K562 (cell line): ENCODE data around the gene RASGEF1C. TPM values are rescaled to one million over a fixed set of nuclear protein-coding genes. Genes with fewer than 3 reads are reported as not detected.
A peak's percentile ranks its signal among the peaks of the same experiment; 100 is the strongest.

Experiments used
- EZH2 ChIP-seq: IDR thresholded peaks from 2 replicates; pipeline ENCODE4 v1.6.1; 2012; ENCODE audit warnings: low read depth, mild to moderate bottlenecking, inconsistent platforms, low read length, borderline replicate concordance
- KDM4B ChIP-seq, 2 experiments: fragments of 450-650 bp in 1 of 2; sonication (generic) in 1 of 2; IDR thresholded peaks; 2 replicates each; pipeline ENCODE4 v1.6.1; 2016 to 2017; ENCODE audit warnings: borderline replicate concordance in 2 of 2, antibody characterized with exemption in 1 of 2, low read depth in 1 of 2, mild to moderate bottlenecking in 1 of 2
- KDM5B ChIP-seq: fragments of 200-600 bp; sonication (generic); IDR thresholded peaks from 2 replicates; pipeline ENCODE4 v1.6.1; 2012; ENCODE audit warnings: low read depth, mild to moderate bottlenecking, moderate library complexity, low read length, control low read depth, inconsistent platforms; ENCODE audit not compliant: insufficient replicate concordance
- KLF16 ChIP-seq: IDR thresholded peaks from 2 replicates; pipeline ENCODE4 v1.6.1; 2016; ENCODE audit warnings: antibody characterized with exemption
- KLF6 ChIP-seq: fragments of 250-450 bp; sonication (Bioruptor Pico); IDR thresholded peaks from 2 replicates; pipeline ENCODE4 v1.4.0; 2020; ENCODE audit warnings: mild to moderate bottlenecking, moderate library complexity, borderline replicate concordance
- NFATC3 ChIP-seq: fragments of 450-650 bp; IDR thresholded peaks from 2 replicates; pipeline ENCODE4 v1.6.1; 2017; ENCODE audit warnings: mild to moderate bottlenecking
- NR4A1 ChIP-seq, 2 experiments: fragments of 250-450 bp in 1 of 2; fragments of 450-650 bp in 1 of 2; sonication (Bioruptor Pico) in 1 of 2; IDR thresholded peaks; 2 replicates each; pipeline versions ENCODE4 v1.4.0 to v1.6.1; 2016 to 2020; ENCODE audit warnings: mild to moderate bottlenecking in 2 of 2, missing compliant biosample characterization in 1 of 2, missing genetic modification characterization in 1 of 2, moderate library complexity in 1 of 2
- PHB2 ChIP-seq: fragments of 450-650 bp; IDR thresholded peaks from 2 replicates; pipeline ENCODE4 v1.6.1; 2017; ENCODE audit warnings: low read depth
- POLR2AphosphoS2 ChIP-seq: IDR thresholded peaks from 2 replicates; pipeline ENCODE4 v1.6.1; 2012; ENCODE audit warnings: low read length, improper control_type of control experiment
- RCOR1 ChIP-seq, 2 experiments: IDR thresholded peaks; 2 replicates each; pipeline ENCODE4 v1.6.1; 2012; ENCODE audit warnings: low read depth in 2 of 2, low read length in 2 of 2, borderline replicate concordance in 1 of 2, improper control_type of control experiment in 1 of 2
- SP2 ChIP-seq: IDR thresholded peaks from 2 replicates; pipeline ENCODE4 v1.6.1; 2011; ENCODE audit warnings: mild to moderate bottlenecking, low read depth, low read length, moderate library complexity; ENCODE audit not compliant: poor library complexity, severe bottlenecking; ENCODE audit errors: extremely low read depth
- SREBF1 ChIP-seq: fragments of 150-350 bp; IDR thresholded peaks from 2 replicates; pipeline ENCODE4 v1.6.1; 2014; ENCODE audit warnings: antibody characterized with exemption, low read depth, low read length, borderline replicate concordance
- SRSF3 ChIP-seq: fragments of 200-400 bp; formaldehyde crosslinking; IDR thresholded peaks from 2 replicates; pipeline ENCODE4 v1.6.1; 2016; ENCODE audit warnings: mild to moderate bottlenecking, low read length, moderate library complexity; ENCODE audit not compliant: insufficient read depth
- STAT5B ChIP-seq: fragments of 250-450 bp; sonication (Bioruptor Pico); IDR thresholded peaks from 2 replicates; pipeline ENCODE4 v1.8.0; 2021; ENCODE audit warnings: mild to moderate bottlenecking, inconsistent platforms
- TCF7 ChIP-seq: sonication (generic); IDR thresholded peaks from 2 replicates; pipeline ENCODE4 v1.6.1; 2016; ENCODE audit warnings: antibody characterized with exemption, borderline replicate concordance
- THAP7 ChIP-seq: fragments of 250-450 bp; sonication (Bioruptor Pico); IDR thresholded peaks from 2 replicates; pipeline ENCODE4 v1.5.0; 2021
- ZNF134 ChIP-seq: fragments of 250-450 bp; sonication (Bioruptor Pico); conservative IDR thresholded peaks from 2 replicates; pipeline ENCODE4 v1.4.0; 2020
- polyA plus RNA-seq, 8 experiments: library from polyadenylated mRNA; depleted of rRNA in 4 of 8; stranded (reverse) in 5 of 8; unstranded in 3 of 8; fragments of >200 nt; fragmentation: Nextera tagmentation in 2 of 8; fragmentation: Illumina TruSeq in 1 of 8; extraction: Ambion mirVana in 2 of 8; extraction: Trizol in 1 of 8; gene quantifications; 2 replicates each; pipeline versions ENCODE4 v1.2.1 to v1.2.3, GENCODE V29; 2011 to 2014; ENCODE audit warnings: inconsistent platforms in 1 of 8, missing spikeins in 1 of 8
- total RNA-seq, 7 experiments: library from RNA; depleted of rRNA in 6 of 7; stranded (reverse); fragments of >200 nt in 6 of 7; fragmentation: Illumina TruSeq in 2 of 7; extraction: Trizol in 2 of 7; gene quantifications; 2 replicates each; pipeline versions ENCODE4 v1.2.1 to v1.2.3, GENCODE V29; 2011 to 2021; ENCODE audit warnings: low replicate concordance in 1 of 7
- TF ChIP-seq, protein P1 (sequence below): fragments of 450-650 bp; formaldehyde crosslinking; IDR thresholded peaks from 2 replicates; pipeline ENCODE4 v1.4.0; 2020; ENCODE audit warnings: mild to moderate bottlenecking, moderate library complexity
- TF ChIP-seq, protein P2 (sequence below): fragments of 450-650 bp; IDR thresholded peaks from 2 replicates; pipeline ENCODE4 v1.6.1; 2017; ENCODE audit warnings: mild to moderate bottlenecking, moderate library complexity

RASGEF1C gene
- total and polyA plus RNA-seq, 9 of the 15 experiments (the other 6 are each of a cell fraction or from before 2014, with no cell fraction given) = 0.04 to 1.1 (median 0.21) TPM; not detected in 4

- no peak for TF ChIP-seq EZH2
- no peak for TF ChIP-seq KLF16
- TF ChIP-seq THAP7 (CRISPR knock-in tag) = no peak
- TF ChIP-seq POLR2AphosphoS2 = no peak
- TF ChIP-seq NFATC3 = no peak
- TF ChIP-seq STAT5B (CRISPR knock-in tag) = no peak
- peak; percentile 49; the same call in 1 of the 2 replicates for TF ChIP-seq KLF6 (CRISPR knock-in tag)
- peak in 1 of 2 experiments; percentile 66; a peak in 1 of 4 replicates for TF ChIP-seq RCOR1 (IDR thresholded peaks at IDR 0.05; ENCODE audit: borderline replicate concordance in 1 of 2, low read depth in 2 of 2, low read length in 2 of 2)
- TF ChIP-seq TCF7 = no peak
- no peak for TF ChIP-seq SRSF3
- TF ChIP-seq KDM5B = peak; percentile 65
- TF ChIP-seq, protein P1, sequence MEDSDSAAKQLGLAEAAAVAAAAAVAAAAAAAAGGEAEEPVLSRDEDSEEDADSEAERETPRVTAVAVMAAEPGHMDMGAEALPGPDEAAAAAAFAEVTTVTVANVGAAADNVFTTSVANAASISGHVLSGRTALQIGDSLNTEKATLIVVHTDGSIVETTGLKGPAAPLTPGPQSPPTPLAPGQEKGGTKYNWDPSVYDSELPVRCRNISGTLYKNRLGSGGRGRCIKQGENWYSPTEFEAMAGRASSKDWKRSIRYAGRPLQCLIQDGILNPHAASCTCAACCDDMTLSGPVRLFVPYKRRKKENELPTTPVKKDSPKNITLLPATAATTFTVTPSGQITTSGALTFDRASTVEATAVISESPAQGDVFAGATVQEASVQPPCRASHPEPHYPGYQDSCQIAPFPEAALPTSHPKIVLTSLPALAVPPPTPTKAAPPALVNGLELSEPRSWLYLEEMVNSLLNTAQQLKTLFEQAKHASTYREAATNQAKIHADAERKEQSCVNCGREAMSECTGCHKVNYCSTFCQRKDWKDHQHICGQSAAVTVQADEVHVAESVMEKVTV (CRISPR knock-in tag) = no peak
- TF ChIP-seq KDM4B (IDR thresholded peaks at IDR 0.05; ENCODE audit: borderline replicate concordance in 2 of 2, low read depth in 1 of 2) = no peak
- peak; percentile 95 for TF ChIP-seq NR4A1 (CRISPR knock-in tag; IDR thresholded peaks at IDR 0.05)
- TF ChIP-seq NR4A1 (tag; IDR thresholded peaks at IDR 0.05) = peak; percentile 94
- TF ChIP-seq ZNF134 = 0 out of 2 replicates have a peak, but pooled peaks have one; percentile 54
- TF ChIP-seq SP2 = no peak
- TF ChIP-seq PHB2 = no peak
- TF ChIP-seq SREBF1 = no peak
- TF ChIP-seq, protein P2, sequence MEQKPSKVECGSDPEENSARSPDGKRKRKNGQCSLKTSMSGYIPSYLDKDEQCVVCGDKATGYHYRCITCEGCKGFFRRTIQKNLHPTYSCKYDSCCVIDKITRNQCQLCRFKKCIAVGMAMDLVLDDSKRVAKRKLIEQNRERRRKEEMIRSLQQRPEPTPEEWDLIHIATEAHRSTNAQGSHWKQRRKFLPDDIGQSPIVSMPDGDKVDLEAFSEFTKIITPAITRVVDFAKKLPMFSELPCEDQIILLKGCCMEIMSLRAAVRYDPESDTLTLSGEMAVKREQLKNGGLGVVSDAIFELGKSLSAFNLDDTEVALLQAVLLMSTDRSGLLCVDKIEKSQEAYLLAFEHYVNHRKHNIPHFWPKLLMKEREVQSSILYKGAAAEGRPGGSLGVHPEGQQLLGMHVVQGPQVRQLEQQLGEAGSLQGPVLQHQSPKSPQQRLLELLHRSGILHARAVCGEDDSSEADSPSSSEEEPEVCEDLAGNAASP = no peak
Measured at GRCh38 chr5:180071531-180072255, 137.3 kb downstream of the RASGEF1C start, which contains the start of gene RNF130 (continued).
